Neural progenitor cell (in vitro differentiated cells): ENCODE results near the gene WDPCP. TPM values are rescaled to one million over a fixed set of nuclear protein-coding genes. Genes with fewer than 3 reads are reported as not detected.

Experiments used
- DNase-seq: peaks from one replicate; pipeline ENCODE4 v3.0.0-alpha.2; 2016; ENCODE audit warnings: low spot score
- H2AFZ ChIP-seq: fragments of 200-600 bp; sonication (generic); replicated peaks from 2 replicates; pipeline ENCODE4 v1.6.1; 2016; ENCODE audit warnings: antibody characterized with exemption
- H3F3A ChIP-seq: fragments of 200-600 bp; sonication (generic); 2 replicates; pipeline ENCODE4 v1.6.1; 2016; ENCODE audit warnings: antibody characterized with exemption, low read depth
- H3K27ac ChIP-seq: fragments of 200-600 bp; sonication (generic); 2 replicates; pipeline ENCODE4 v1.5.1; 2016; ENCODE audit warnings: mild to moderate bottlenecking
- H3K27me3 ChIP-seq: fragments of 200-600 bp; sonication (generic); 2 replicates; pipeline ENCODE4 v1.6.1; 2016; ENCODE audit warnings: mild to moderate bottlenecking, moderate library complexity
- H3K36me3 ChIP-seq: fragments of 200-600 bp; sonication (generic); 2 replicates; pipeline ENCODE4 v1.5.1; 2016
- H3K4me1 ChIP-seq: fragments of 200-600 bp; sonication (generic); 2 replicates; pipeline ENCODE4 v1.6.1; 2016; ENCODE audit warnings: mixed run types
- H3K4me2 ChIP-seq: fragments of 200-600 bp; sonication (generic); 2 replicates; pipeline ENCODE4 v1.6.1; 2016
- H3K4me3 ChIP-seq: fragments of 200-600 bp; sonication (generic); 2 replicates; pipeline ENCODE4 v1.5.1; 2016
- H3K79me2 ChIP-seq: fragments of 200-600 bp; sonication (generic); 2 replicates; pipeline ENCODE4 v1.6.1; 2016; ENCODE audit warnings: low read depth
- H3K9ac ChIP-seq: fragments of 200-600 bp; sonication (generic); 2 replicates; pipeline ENCODE4 v1.6.1; 2016
- H3K9me3 ChIP-seq: fragments of 200-600 bp; sonication (generic); 2 replicates; pipeline ENCODE4 v1.5.1; 2016; ENCODE audit warnings: low read depth
- H4K20me1 ChIP-seq: fragments of 200-600 bp; sonication (generic); 2 replicates; pipeline ENCODE4 v1.6.1; 2016; ENCODE audit warnings: low read depth
- H3K27ac Mint-ChIP-seq: 3 replicates; pipeline ENCODE4 v1.8.0; 2021; ENCODE audit warnings: mixed read lengths
- H3K27me3 Mint-ChIP-seq: 2 replicates; pipeline ENCODE4 v1.8.0; 2022; ENCODE audit warnings: low read depth, mild to moderate bottlenecking, inconsistent platforms, moderate library complexity, mixed read lengths; ENCODE audit not compliant: insufficient read depth
- H3K36me3 Mint-ChIP-seq: 3 replicates; pipeline ENCODE4 v1.8.0; 2021; ENCODE audit warnings: mixed read lengths
- H3K4me1 Mint-ChIP-seq: 3 replicates; pipeline ENCODE4 v1.8.0; 2021; ENCODE audit warnings: mixed read lengths
- H3K4me3 Mint-ChIP-seq: 3 replicates; pipeline ENCODE4 v1.8.0; 2021; ENCODE audit warnings: mild to moderate bottlenecking, moderate library complexity, mixed read lengths
- H3K9me3 Mint-ChIP-seq: 3 replicates; pipeline ENCODE4 v1.8.0; 2020; ENCODE audit warnings: mixed read lengths
- EZH2 ChIP-seq: fragments of 200-600 bp; sonication (generic); IDR thresholded peaks from 2 replicates; pipeline ENCODE4 v1.6.1; 2017; ENCODE audit warnings: antibody characterized with exemption, mild to moderate bottlenecking, moderate library complexity
- EZH2phosphoT487 ChIP-seq: fragments of 200-600 bp; sonication (generic); IDR thresholded peaks from 2 replicates; pipeline ENCODE4 v1.6.1; 2017; ENCODE audit warnings: antibody characterized with exemption
- total RNA-seq: library from RNA; depleted of rRNA; stranded (reverse); fragments of >200 nt; gene quantifications from 2 replicates; pipeline ENCODE4 v1.2.3, GENCODE V29; 2015; ENCODE audit warnings: low replicate concordance
- TF ChIP-seq, protein P1 (sequence below): fragments of 200-600 bp; sonication (generic); IDR thresholded peaks from 2 replicates; pipeline ENCODE4 v1.5.1; 2017; ENCODE audit warnings: antibody characterized with exemption, mild to moderate bottlenecking

The WDPCP gene, protein sequence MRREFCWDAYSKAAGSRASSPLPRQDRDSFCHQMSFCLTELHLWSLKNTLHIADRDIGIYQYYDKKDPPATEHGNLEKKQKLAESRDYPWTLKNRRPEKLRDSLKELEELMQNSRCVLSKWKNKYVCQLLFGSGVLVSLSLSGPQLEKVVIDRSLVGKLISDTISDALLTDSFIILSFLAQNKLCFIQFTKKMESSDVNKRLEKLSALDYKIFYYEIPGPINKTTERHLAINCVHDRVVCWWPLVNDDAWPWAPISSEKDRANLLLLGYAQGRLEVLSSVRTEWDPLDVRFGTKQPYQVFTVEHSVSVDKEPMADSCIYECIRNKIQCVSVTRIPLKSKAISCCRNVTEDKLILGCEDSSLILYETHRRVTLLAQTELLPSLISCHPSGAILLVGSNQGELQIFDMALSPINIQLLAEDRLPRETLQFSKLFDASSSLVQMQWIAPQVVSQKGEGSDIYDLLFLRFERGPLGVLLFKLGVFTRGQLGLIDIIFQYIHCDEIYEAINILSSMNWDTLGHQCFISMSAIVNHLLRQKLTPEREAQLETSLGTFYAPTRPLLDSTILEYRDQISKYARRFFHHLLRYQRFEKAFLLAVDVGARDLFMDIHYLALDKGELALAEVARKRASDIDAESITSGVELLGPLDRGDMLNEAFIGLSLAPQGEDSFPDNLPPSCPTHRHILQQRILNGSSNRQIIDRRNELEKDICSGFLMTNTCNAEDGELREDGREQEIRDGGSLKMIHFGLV
- 10.9 and 11.4 TPM in 2 replicates for total RNA-seq

DNA sequence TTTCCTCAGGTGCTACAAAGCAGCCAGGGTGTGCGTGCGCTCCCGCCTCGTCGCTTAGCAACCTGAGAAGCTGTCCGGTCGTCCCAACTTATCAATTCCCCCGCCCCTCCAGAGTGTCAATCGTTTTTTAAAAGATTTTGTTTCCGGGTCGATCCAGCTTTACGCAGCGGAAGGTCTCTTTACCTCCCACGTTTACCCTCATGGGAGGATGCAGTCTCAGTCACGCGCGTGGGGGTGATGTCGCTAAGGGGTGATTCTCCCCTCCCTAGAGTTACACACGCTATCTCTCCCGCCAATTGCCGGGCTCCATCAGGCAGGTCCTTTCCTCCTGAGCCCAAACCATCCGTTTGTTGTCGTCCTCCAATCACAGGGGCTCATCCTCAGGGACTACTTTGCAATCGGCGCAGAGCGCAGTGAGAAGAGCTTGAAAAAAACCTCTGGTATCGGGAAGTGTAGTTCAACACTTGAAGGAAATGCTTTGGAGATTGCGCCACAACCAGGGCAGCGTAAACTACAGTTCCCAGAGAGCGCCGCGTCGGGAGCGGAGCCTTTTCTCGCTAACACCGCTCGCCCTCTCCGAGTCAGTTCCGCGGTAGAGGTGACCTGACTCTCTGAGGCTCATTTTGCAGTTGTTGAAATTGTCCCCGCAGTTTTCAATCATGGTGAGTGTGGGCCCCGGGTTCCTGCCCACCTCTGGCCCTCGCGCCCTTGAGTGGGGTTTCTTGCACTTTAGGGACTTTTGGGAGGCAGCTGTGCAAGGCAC lies at the start of gene WDPCP, which contains the start of gene MDH1:
WDPCP (minus strand) TSS at position 93 of the 763 bp plus-strand sequence. CDS start 206 bp downstream, outside the sequence.
MDH1 (plus strand) TSS at position 579 of the 763 bp plus-strand sequence; CDS start at position 660, 81 bp downstream.
- H2AFZ ChIP-seq, result peak within 1 kb of the TSS; percentile 98
- H3K36me3 ChIP-seq, result no peaks in the 10 kb centered on the region
- H4K20me1 ChIP-seq, result peaks cover 25% of the 10 kb centered on the region
- H3F3A ChIP-seq, result peaks cover 18% of the 10 kb centered on the region
- Mint-ChIP-seq H3K27me3 (peaks cover 4% of the 10 kb centered on the region), H3K27ac (peak within 1 kb of the TSS; percentile 90), H3K36me3 (peaks cover 2% of the 10 kb centered on the region), H3K4me1 (peaks cover 26% of the 10 kb centered on the region), H3K9me3 (no peaks in the 10 kb centered on the region), H3K4me3 (peak within 1 kb of the TSS; percentile 96)
- H3K79me2 ChIP-seq, result peaks cover 90% of the 10 kb centered on the region
- H3K4me2 ChIP-seq, result peak within 1 kb of the TSS; percentile 87
- H3K9ac ChIP-seq, result peak within 1 kb of the TSS; percentile 58
- peak; percentile 99 for DNase-seq
- H3K9me3 ChIP-seq, result no peaks in the 10 kb centered on the region
- TF ChIP-seq, protein P1, sequence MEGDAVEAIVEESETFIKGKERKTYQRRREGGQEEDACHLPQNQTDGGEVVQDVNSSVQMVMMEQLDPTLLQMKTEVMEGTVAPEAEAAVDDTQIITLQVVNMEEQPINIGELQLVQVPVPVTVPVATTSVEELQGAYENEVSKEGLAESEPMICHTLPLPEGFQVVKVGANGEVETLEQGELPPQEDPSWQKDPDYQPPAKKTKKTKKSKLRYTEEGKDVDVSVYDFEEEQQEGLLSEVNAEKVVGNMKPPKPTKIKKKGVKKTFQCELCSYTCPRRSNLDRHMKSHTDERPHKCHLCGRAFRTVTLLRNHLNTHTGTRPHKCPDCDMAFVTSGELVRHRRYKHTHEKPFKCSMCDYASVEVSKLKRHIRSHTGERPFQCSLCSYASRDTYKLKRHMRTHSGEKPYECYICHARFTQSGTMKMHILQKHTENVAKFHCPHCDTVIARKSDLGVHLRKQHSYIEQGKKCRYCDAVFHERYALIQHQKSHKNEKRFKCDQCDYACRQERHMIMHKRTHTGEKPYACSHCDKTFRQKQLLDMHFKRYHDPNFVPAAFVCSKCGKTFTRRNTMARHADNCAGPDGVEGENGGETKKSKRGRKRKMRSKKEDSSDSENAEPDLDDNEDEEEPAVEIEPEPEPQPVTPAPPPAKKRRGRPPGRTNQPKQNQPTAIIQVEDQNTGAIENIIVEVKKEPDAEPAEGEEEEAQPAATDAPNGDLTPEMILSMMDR, result no peak
- TF ChIP-seq EZH2, result peak; percentile 15
- no peak for TF ChIP-seq EZH2phosphoT487
- H3K4me3 ChIP-seq, result peak within 1 kb of the TSS; percentile 76
- peaks cover 20% of the 10 kb centered on the region for H3K4me1 ChIP-seq
- peak within 1 kb of the TSS; percentile 51 for H3K27ac ChIP-seq
- H3K27me3 ChIP-seq, result no peaks in the 10 kb centered on the region

DNA sequence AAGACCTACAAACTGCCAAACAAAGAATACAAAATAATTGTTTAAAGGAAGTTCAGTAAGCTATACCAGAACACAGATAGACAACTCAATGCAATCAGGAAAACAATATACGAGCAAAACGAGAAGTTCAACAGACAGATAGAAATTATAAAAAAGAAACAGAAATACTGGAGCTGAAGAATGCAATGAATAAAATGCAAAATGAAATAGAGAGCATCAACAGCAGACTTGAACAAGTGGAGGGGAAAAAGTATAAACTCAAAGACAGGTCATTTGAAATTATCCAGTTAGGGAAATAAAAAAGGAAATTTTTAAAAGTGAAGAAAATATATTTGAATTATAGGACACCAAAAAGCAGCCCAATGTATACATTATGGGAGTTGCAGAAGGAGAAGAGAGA lies 44.1 kb upstream of the WDPCP start:
- H3K36me3 Mint-ChIP-seq, result no peaks in the 10 kb centered on the region
- no peak overlapping the region for H3K27ac Mint-ChIP-seq

DNA sequence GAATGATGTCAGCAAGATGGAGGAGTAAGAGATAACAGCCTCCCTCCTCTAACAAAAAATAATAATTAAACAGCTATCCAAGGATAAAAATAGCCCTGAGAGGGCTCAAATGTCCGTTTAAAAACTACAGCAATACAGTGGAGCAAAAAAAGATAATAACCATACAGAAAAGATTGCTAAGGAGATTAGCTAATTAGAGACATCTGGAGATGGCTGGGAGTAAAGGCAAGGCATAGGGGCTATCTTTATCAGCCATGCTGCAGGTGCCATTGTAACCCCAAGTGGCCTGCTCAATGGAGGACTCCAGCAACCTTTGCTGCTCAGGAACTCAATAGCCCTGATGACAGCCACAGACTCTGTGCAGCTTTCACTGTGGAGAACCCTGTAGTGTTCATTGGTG lies 43.2 kb upstream of the WDPCP start:
- Histone ChIP-seq H3F3A (no peaks in the 10 kb centered on the region), H3K9me3 (no peaks in the 10 kb centered on the region), H3K36me3 (peaks cover 3% of the 10 kb centered on the region), H3K9ac (no peak overlapping the region), H3K4me2 (no peak overlapping the region), H3K27ac (no peak overlapping the region), H3K4me1 (no peaks in the 10 kb centered on the region), H3K27me3 (no peaks in the 10 kb centered on the region), H4K20me1 (no peaks in the 10 kb centered on the region), H3K4me3 (no peak overlapping the region), H3K79me2 (no peaks in the 10 kb centered on the region), H2AFZ (no peak overlapping the region)
- Mint-ChIP-seq H3K4me1 (no peaks in the 10 kb centered on the region), H3K27me3 (peaks cover 4% of the 10 kb centered on the region), H3K9me3 (peaks cover 34% of the 10 kb centered on the region), H3K4me3 (no peak overlapping the region), H3K27ac (no peak overlapping the region), H3K36me3 (no peaks in the 10 kb centered on the region)
- DNase-seq, result no peak
- TF ChIP-seq EZH2, result no peak

More for the DNA sequence above, 44.1 kb upstream of the WDPCP start:
- Mint-ChIP-seq H3K27me3 (peaks cover 4% of the 10 kb centered on the region), H3K4me3 (no peak overlapping the region), H3K9me3 (peaks cover 37% of the 10 kb centered on the region), H3K4me1 (no peaks in the 10 kb centered on the region)
- no peak overlapping the region for H2AFZ ChIP-seq
- no peak overlapping the region for H3K9ac ChIP-seq
- no peaks in the 10 kb centered on the region for H3F3A ChIP-seq
- no peak overlapping the region for H3K27ac ChIP-seq
- no peaks in the 10 kb centered on the region for H3K27me3 ChIP-seq
- H3K4me3 ChIP-seq, result no peak overlapping the region
- H4K20me1 ChIP-seq, result no peaks in the 10 kb centered on the region
- H3K9me3 ChIP-seq, result no peaks in the 10 kb centered on the region
- TF ChIP-seq, protein P1, result no peak
- H3K36me3 ChIP-seq, result peaks cover 3% of the 10 kb centered on the region
- H3K4me2 ChIP-seq, result no peak overlapping the region
- no peak for DNase-seq
- H3K79me2 ChIP-seq, result no peaks in the 10 kb centered on the region
- no peaks in the 10 kb centered on the region for H3K4me1 ChIP-seq
